Thymus (tissue), 11 donors: Measurements from ENCODE around the gene DHRS2. TPM values are rescaled to one million over a fixed set of nuclear protein-coding genes. Genes with fewer than 3 reads are reported as not detected.

ENCODE experiments used
- DNase-seq, 9 donors: peaks; one replicate each; pipeline ENCODE4 v3.0.0-alpha.2; 2013; ENCODE audit warnings: low spot score in 9 of 9, low read depth in 6 of 9, missing footprints in 1 of 9
- H3K27ac ChIP-seq, 2 donors: one replicate each; pipeline ENCODE4 v1.5.1; 2013; ENCODE audit warnings: control low read depth in 1 of 2, low read depth in 1 of 2, low read length in 1 of 2, mild to moderate bottlenecking in 1 of 2, moderate library complexity in 1 of 2
- H3K27me3 ChIP-seq, 2 donors: one replicate each; pipeline ENCODE4 v1.5.1; 2013; ENCODE audit warnings: low read length in 1 of 2; ENCODE audit not compliant: control insufficient read depth in 2 of 2, insufficient read depth in 1 of 2
- H3K36me3 ChIP-seq, 2 donors: one replicate each; pipeline ENCODE4 v1.5.1; 2013; ENCODE audit warnings: low read length in 1 of 2, mild to moderate bottlenecking in 1 of 2, moderate library complexity in 1 of 2; ENCODE audit not compliant: control insufficient read depth in 2 of 2, insufficient read depth in 2 of 2
- H3K4me1 ChIP-seq, 2 donors: one replicate each; pipeline ENCODE4 v1.5.1; 2013; ENCODE audit warnings: low read length in 2 of 2; ENCODE audit not compliant: control insufficient read depth in 2 of 2, insufficient read depth in 2 of 2
- H3K4me3 ChIP-seq, 2 donors: one replicate each; pipeline ENCODE4 v1.5.1; 2013; ENCODE audit warnings: low read length in 2 of 2, control low read depth in 1 of 2, mild to moderate bottlenecking in 1 of 2
- H3K9me3 ChIP-seq, 2 donors: one replicate each; pipeline ENCODE4 v1.5.1; 2013; ENCODE audit warnings: low read length in 1 of 2, mild to moderate bottlenecking in 1 of 2; ENCODE audit not compliant: control insufficient read depth in 2 of 2, insufficient read depth in 1 of 2
- WGBS: extraction: QIAGEN DNeasy Blood & Tissue Kit; methylation state at CpG from one replicate; pipeline ENCODE4 v1.1.7; 2013; 5-methylcytosine and 5-hydroxymethylcytosine counted together
- polyA plus RNA-seq: library from polyadenylated mRNA; stranded (reverse); fragments of 200-250 nt; gene quantifications from one replicate; pipeline ENCODE4 v1.2.3, GENCODE V29; 2013
- total RNA-seq: library from RNA; stranded (reverse); fragments of 120-200 nt; gene quantifications from one replicate; pipeline ENCODE4 v1.2.4, GENCODE V29; 2013
- donor health status: healthy.

DHRS2 gene
- total and polyA plus RNA-seq, 2 donors: 0.28 to 2.1 TPM

- Histone ChIP-seq H3K36me3 (no peaks in the 10 kb centered on the region), H3K9me3 (no peaks in the 10 kb centered on the region), H3K27me3 (no peaks in the 10 kb centered on the region), H3K4me3 (no peak overlapping the region), H3K27ac (no peak overlapping the region), H3K4me1 (no peaks in the 10 kb centered on the region)
- 95% methylated on average over 3 of the region's 3 CpGs for WGBS
- no peak for DNase-seq
Observed at GRCh38 chr14:23643533-23644194, 7.5 kb downstream of the DHRS2 start.

GRCh38 chr14:23644195-23644918 lies 8.2 kb downstream of the DHRS2 start:
- no peaks in the 10 kb centered on the region for H3K36me3 ChIP-seq
- no peaks in the 10 kb centered on the region for H3K9me3 ChIP-seq
- no peak for DNase-seq
- H3K4me3 ChIP-seq: no peak overlapping the region
- H3K4me1 ChIP-seq: no peaks in the 10 kb centered on the region
- WGBS: 96% methylated on average over 5 of the region's 5 CpGs
- H3K27ac ChIP-seq: no peak overlapping the region
- H3K27me3 ChIP-seq: no peaks in the 10 kb centered on the region

- no peak overlapping the region for H3K27ac ChIP-seq
- no peaks in the 10 kb centered on the region for H3K27me3 ChIP-seq
- H3K9me3 ChIP-seq: no peaks in the 10 kb centered on the region
- H3K4me3 ChIP-seq: no peak overlapping the region
- H3K36me3 ChIP-seq: no peaks in the 10 kb centered on the region
- DNase-seq: no peak
- WGBS: 97% methylated on average over 8 of the region's 8 CpGs
- no peaks in the 10 kb centered on the region for H3K4me1 ChIP-seq
Observed at GRCh38 chr14:23644919-23645336, 8.8 kb downstream of the DHRS2 start.

DNA sequence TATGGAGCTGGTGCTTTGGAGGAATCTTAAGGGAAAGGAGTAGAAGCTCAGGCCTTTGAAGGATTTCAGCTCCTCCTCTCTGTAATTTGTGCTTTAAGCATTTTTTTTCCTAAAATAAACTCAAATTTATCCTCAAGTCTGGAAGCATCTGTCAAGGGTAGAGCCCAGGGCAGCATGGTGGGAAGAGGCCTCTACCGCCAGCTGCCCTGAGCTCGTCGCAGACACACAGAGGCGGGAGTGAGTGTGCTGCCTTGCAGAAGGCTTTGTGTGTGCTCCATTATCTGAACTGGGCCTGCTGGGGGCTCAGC lies 9.3 kb downstream of the DHRS2 start:
- WGBS: 98% methylated on average over 4 of the region's 4 CpGs
- H3K9me3 ChIP-seq: no peaks in the 10 kb centered on the region
- no peak for DNase-seq

DNA sequence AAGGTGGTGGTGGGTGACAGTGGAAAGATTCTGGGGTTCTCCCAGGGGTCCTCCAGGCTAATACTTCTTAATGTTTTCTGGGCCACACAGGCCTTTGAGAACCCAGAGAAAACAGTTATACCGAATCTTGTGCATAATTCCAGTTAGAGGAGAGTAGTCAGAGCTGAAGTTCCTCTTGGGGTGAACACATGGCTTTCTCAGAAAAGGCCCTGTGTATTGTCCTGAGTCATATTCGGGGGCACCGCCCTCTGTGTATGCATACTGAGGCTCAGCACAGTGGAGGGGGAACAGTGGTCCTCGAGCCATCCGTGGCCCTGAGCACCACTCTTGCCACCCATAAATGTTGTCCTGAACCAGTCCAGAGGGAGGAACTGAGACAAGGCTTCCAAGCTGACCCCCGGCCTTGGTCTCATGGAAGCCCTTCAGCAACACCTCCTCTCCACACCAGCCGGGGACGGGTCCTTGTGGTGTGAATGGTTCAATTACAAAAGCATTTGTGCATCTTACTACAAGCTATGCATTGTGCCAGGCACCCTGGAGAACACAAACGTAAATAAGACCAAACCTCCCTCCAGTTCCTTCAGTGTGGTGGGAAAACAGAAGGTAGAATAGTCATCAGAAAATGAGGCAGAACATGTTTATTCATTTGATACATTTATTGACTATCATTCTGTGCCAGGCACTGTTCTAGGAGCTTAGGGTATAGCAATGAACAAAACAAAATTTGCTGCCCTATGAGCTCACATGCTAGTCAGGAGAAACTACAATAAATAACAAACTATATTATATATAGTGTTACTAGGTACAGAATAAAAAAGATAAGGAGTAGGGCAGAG lies 9.9 kb downstream of the DHRS2 start:
- Histone ChIP-seq H3K27ac (no peak overlapping the region), H3K4me1 (no peaks in the 10 kb centered on the region), H3K27me3 (no peaks in the 10 kb centered on the region), H3K36me3 (no peaks in the 10 kb centered on the region), H3K4me3 (no peak overlapping the region), H3K9me3 (no peaks in the 10 kb centered on the region)
- 86% methylated on average over 9 of the region's 9 CpGs for WGBS
- no peak for DNase-seq

More for the DNA sequence above, 9.3 kb downstream of the DHRS2 start:
- Histone ChIP-seq H3K4me1 (no peaks in the 10 kb centered on the region), H3K36me3 (no peaks in the 10 kb centered on the region), H3K27ac (no peak overlapping the region), H3K27me3 (no peaks in the 10 kb centered on the region), H3K4me3 (no peak overlapping the region)

- no peaks in the 10 kb centered on the region for H3K36me3 ChIP-seq
- DNase-seq: no peak
- WGBS: 88% methylated on average over 6 of the region's 6 CpGs
Observed at GRCh38 chr14:23646648-23647549, 10.7 kb downstream of the DHRS2 start.

GRCh38 chr14:23647619-23648018 lies 11.5 kb downstream of the DHRS2 start:
- H3K27me3 ChIP-seq: no peaks in the 10 kb centered on the region
- 97% methylated on average over 2 of the region's 2 CpGs for WGBS
- no peak overlapping the region for H3K4me3 ChIP-seq
- no peak for DNase-seq
- H3K36me3 ChIP-seq: no peaks in the 10 kb centered on the region
- no peaks in the 10 kb centered on the region for H3K4me1 ChIP-seq
- H3K9me3 ChIP-seq: no peaks in the 10 kb centered on the region
- no peak overlapping the region for H3K27ac ChIP-seq

More at GRCh38 chr14:23646648-23647549, 10.7 kb downstream of the DHRS2 start:
- no peaks in the 10 kb centered on the region for H3K4me1 ChIP-seq
- no peak overlapping the region for H3K4me3 ChIP-seq
- H3K27me3 ChIP-seq: no peaks in the 10 kb centered on the region
- no peak overlapping the region for H3K27ac ChIP-seq
- H3K9me3 ChIP-seq: no peaks in the 10 kb centered on the region

DNA sequence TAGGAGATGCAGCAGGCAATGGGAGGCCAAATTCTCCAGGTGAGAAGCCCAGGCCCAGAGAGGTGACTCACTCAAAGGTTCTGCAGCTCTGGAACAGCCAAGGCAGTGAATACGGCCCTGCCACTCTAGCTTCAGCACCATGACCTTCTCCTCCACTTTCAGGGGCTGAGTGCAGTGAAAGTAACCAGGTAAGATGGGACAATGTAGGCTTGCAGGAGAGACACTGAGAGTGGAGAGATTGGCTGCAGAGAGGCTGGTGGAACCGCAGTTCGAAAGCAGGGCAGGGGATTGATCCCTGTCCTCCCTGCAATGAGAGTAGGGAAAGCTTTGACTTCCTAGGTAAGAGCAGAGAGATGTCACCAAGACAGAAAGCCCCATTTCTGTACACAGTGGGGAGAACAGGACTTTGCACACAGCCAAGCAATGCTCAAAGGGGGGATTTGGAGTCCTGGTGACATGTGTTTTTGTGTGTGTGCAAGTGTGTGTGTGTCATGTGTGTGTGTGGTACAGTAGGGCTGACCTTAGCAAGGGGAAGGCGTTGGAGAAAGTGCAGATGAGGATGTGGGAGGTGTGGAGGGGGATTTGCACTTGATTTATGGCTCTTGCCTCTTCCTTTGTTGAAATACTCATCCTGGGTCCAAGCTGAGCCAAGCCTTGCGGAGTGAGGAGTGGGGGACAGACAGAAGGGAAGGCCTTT lies 12.7 kb downstream of the DHRS2 start:
- H3K36me3 ChIP-seq: no peaks in the 10 kb centered on the region
- 83% methylated on average over 5 of the region's 5 CpGs for WGBS
- no peak for DNase-seq
- H3K4me1 ChIP-seq: no peaks in the 10 kb centered on the region
- no peaks in the 10 kb centered on the region for H3K27me3 ChIP-seq
- H3K4me3 ChIP-seq: no peak overlapping the region
- no peaks in the 10 kb centered on the region for H3K9me3 ChIP-seq
- no peak overlapping the region for H3K27ac ChIP-seq
